NCI-H446 (cell line): Measurements from ENCODE around the gene PTPRCAP.
"Not testable (repeated sequence)": the region's sequence is repeated elsewhere in the genome, so short reads cannot be mapped to it uniquely, and the experiment has no call there.

Experiments used
- DNase-seq, 2 experiments: peaks; one replicate each; lab custom pipeline; 2025; lab: John Stamatoyannopoulos, UW

The PTPRCAP gene

GRCh38 chr11:67409261-67409666 is 28.2 kb downstream of the PTPRCAP start:
- no peak for DNase-seq

DNA sequence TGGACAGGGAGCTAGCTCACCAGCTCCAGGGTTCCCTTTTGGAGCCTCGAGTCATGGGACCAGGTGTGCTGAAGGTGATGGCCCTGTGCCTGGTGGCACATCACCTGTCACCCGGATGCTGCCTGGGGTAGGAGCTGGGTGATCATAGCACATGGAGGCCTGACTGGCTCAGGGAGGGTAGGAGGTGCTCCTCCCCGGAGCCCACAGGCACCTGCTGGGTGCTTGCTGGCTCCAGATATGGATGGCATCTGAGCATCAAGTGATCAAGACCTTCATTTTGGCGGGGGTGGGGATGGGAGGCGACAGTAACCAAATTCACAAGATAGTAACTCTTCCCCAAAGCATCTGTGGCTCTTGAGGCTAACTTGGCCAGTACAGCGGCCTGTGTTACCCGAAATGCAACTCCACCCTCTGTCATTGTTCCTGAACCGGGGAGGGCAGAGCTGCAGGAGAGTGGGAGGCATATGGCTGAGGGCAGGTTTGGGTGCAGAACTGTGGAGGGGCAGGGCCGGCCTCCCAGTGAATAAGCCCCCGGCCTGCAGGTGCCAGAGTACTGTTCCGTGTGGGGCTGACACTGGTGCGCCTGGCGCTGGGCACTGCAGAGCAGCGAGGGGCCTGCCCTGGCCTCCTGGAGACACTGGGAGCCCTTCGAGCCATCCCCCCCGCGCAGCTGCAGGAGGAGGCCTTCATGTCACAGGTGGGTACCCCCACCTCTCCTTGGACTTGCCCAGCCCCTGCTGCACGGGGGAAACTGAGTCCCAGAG is 28.9 kb downstream of the PTPRCAP start:
- no peak for DNase-seq

DNA sequence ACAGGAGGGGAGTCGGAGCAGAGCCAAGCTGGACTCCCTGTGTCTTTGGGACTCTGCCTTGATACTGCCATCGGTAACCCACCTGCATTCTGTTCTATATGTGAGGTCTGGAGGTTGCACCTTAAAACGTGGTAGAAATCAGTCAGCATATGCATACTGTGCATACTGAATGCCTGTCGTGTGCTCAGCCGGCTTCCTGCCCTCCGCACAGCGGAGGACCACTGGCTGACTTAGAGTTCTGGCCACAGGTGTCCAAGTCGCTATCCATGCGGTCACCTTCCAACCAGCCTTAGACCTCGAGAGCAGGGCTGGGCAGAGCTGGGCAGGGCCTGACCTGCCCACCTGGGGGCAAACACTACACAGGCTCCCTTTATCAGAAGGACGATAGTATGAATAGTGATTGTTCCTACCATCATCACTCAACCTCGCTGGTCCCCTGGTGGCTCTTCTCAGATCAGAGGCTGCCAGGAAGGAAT is 29.8 kb downstream of the PTPRCAP start:
- no peak for DNase-seq

DNA sequence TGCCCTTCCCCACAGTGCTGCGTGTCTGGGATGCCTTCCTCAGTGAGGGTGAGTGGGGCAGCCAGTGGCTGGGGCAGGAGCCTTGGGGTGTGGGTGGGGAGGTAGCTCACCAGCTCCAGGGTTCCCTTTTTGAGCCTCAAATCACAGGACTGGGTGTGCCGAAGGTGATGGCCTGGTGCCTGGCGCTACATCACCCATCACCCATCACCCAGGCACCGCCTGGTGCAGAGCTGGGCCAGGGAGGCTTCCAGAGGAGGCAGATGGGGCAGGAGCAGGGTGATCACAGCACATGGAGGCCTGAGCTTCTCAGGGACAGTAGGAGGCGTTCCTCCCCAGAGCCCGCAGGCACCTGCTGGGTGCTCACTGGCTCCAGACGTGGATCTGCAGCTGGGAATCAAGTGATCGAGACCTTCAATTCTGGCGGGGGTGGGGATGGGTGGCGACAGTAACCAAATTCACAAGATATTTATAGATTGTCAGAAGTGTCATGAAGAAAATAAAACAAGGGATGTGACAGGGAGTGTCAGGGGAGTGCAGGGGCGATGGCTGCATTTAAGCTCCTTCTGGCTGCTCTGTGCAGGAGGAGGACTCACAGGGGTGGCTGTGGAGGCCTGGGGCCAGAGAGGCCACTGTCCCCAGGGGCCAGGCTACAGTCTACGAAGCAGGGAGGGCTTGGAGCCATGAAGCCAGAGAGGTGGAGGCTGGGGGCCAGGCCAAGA is 30.4 kb downstream of the PTPRCAP start:
- no peak for DNase-seq

DNA sequence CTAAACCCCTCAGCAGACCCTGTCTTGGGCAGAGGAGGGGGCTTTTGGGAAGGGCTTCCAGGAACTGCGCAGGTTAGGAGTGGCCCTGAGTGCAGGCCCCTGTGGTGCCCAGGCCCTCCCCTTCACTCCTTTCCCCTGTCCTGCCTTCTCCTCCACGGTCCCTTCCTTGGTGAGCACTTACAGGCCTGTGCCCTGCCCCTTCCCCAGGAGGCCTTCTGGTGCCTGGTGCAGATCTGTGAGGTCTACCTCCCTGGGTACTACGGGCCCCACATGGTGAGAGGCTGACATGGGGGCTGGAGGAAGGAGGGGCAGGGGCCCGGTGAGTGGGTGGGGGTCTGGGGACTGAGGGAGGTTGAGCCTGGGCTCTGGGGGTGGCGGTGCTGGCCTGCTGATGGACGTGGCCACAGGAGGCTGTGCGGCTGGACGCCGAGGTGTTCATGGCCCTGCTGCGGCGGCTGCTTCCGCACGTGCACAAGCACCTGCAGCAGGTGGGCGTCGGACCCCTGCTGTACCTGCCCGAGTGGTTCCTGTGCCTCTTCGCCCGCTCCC is 31.0 kb downstream of the PTPRCAP start:
- no peak for DNase-seq

DNA sequence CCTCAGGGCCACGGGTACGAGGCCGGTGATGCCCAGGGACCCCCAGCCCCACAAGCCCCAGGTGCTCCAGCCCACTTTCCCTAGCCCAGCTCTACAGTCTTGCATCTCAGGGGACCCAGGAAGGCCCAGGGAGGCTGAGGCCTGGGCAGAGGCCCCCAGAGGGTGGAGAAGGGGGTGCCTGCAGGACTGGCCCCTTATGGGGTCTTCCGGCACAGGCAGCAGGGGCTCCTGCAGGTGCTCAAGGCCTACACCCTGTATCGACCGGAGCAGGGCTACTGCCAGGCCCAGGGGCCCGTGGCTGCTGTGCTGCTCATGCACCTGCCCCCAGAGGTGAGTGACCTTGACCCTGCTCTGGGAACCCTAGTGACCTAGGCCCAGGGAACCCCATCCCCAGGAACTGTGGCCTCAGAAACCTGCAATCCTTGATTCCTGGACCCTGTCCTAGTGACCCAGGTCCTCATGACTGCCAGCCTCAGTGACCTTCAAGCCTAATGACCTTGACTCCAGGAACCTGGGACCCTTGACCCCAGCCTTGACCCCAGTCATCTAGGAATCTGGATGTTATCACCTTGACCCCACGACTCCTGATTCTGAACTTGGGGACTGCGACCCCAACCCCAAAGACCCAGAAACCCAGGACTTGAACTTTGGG is 31.7 kb downstream of the PTPRCAP start:
- no peak for DNase-seq

DNA sequence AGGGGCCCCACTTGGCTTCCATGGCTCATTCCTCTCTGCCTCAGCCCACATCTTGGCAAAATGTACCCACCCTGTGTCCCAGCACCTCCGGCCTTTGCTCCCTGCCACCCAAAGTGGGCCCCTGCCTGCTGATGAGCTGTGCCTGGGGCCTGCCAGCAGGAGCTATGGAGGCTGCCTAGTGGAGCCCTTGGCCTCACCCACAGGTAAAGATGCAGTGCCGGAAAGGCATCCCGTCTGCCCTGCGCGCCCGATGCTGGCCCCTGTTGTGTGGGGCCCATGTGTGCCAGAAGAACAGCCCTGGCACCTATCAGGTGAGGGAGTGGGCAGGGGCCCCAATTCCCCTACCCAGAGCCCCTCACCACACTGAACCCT is 32.3 kb downstream of the PTPRCAP start:
- no peak for DNase-seq

DNA sequence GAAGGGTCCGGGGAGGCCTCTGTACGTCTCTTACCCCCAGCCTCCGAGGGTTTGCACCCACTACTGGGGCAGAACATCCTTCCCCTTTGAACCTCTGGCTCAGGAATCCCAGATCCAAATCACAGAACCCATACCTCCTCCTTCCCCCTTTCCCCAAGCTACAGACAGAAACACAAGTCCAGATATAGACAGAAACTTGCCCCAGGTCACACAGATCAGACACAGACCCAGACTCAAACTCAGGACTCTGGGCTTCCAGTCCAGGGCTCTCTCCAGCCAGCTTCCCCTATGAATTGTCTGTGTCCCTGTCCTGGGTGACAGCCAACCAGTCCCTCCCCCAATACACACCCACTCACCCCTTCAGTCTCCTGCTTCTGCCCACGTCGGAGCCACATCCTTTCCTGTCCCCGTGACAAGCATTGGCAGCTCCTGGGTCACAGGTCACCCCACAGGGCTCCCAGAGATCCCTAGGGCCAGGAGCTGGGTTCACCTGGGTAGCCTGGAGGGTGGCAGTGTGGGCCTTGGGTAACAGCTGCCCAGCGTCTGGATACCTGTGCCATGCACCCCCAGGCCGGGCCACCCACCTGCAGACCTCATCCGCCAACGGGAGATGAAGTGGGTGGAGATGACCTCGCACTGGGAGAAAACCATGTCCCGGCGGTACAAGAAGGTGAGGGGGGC is 32.8 kb downstream of the PTPRCAP start:
- no peak for DNase-seq

DNA sequence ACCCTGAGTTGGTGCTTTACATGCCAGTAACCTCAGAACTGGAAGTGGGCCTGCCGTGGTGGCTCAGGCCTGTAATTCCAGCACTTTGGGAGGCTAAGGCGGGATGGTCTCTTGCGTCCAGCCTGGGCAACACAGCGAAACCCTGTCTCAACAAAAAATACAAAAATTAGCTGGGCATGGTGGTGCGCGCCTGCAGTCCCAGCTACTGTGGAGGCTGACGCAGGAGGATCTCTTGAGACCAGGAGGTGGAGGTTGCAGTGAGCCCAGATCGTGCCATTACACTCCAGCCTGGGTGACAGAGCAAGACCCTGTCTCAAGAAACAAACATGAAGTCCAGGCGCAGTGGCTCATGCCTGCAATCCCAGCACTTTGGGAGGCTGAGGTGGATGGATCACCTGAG is 34.4 kb downstream of the PTPRCAP start:
- not testable (repeated sequence) for DNase-seq

DNA sequence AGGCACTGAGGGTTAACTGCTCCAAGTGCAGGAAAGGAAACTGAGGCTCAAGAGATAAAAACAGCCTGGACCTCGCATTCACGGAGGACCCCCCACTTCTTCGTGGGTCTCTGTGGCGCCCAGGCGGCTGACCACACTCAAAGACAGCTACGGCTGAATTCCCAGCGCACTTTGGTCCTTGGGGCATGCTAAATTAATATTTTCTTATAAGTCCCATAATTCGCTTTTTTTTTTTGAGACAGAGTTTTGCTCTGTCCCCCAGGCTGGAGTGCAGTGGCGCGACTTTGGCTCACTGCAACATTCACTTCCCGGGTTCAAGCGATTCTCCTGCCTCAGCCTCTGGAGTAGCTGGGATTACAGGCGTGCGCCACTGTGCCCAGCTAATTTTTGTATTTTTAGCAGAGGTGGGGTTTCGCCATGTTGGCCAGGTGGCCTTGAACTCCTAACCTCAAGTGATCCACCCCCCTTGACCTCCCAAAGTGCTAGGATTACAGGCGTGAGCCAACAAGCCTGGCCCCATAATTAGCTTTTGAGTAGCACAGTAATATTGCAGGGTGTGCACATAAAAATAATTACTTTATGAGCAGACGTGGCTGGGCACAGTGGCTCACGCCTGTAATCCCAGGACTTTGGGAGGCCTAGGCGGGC is 35.2 kb downstream of the PTPRCAP start:
- not testable (repeated sequence) for DNase-seq

DNA sequence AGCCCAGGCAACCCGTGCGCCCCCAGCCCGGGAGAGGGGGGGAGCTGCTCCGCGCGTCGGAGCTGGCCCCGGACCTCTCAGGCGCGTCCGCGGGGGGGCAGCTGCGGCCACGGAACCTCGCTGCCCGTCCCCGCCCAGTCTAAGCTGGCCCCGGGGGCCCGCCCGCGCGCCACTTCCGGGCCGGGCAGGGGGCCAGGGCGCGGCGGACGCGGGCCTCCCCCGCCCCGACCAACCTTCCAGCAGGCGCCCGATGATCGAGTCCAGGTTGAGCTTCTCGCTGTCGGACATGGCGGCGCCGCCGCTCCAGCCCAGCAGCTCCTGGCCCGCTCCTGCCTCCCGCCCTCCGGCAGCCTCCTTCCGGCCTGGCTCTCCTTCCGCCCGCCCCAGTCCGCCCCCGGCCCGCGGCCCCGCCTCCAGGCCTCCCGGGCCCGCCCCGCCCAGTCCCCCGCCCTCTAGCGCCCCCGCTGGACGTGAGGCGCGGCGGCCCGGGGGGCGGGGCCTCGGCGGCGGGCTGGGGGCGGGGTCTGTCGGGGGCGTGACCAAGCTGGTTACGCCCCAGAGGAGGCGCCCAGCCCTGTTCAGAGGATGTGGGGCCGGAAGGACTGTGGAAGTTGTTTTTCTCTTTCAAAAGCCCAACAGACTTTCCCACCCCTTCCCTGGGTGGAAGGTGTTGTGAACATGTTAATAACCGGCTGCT is 35.8 kb downstream of the PTPRCAP start, which contains the start of gene PPP1CA:
Gene PPP1CA, minus strand, starts transcription at position 364 of the 697 bp plus-strand sequence. Its CDS starts 76 bp downstream, at position 288.
- peak; percentile 88 to 92 for DNase-seq

GRCh38 chr11:67400942-67401494 is 36.5 kb downstream of the PTPRCAP start:
- no peak for DNase-seq

DNA sequence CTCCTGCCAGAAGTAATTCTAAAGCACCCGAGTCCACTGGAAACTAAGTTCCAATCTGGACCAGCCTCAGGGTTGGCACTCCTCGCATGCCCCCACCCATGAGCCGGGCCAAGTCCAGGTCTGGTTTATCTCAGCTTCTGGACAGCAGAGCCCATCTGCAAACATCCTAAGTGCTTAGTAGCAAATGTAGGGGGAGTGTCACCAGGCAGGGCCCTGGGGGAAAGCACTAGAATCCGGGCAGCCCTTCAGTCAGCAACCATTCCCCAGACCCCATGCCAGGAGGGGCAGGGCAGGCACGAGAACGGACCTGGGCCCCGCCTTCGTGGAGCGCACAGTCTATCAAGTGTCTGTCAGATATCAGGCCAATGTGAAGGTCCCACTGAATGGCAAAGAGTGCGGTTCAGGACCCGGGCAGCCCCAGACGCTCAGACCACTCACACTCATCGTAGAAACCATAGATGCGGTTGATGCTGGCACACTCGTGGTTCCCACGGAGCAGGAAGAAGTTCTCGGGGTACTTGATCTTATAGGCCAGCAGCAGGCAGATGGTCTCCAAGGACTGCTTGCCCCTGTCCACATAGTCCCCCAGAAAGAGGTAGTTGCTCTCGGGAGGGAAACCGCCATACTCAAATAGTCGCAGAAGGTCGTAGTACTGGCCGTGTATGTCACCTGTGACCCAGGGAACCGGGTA is 37.1 kb downstream of the PTPRCAP start:
- no peak for DNase-seq

GRCh38 chr11:67398661-67399563 is 38.6 kb downstream of the PTPRCAP start:
- DNase-seq, result no peak

DNA sequence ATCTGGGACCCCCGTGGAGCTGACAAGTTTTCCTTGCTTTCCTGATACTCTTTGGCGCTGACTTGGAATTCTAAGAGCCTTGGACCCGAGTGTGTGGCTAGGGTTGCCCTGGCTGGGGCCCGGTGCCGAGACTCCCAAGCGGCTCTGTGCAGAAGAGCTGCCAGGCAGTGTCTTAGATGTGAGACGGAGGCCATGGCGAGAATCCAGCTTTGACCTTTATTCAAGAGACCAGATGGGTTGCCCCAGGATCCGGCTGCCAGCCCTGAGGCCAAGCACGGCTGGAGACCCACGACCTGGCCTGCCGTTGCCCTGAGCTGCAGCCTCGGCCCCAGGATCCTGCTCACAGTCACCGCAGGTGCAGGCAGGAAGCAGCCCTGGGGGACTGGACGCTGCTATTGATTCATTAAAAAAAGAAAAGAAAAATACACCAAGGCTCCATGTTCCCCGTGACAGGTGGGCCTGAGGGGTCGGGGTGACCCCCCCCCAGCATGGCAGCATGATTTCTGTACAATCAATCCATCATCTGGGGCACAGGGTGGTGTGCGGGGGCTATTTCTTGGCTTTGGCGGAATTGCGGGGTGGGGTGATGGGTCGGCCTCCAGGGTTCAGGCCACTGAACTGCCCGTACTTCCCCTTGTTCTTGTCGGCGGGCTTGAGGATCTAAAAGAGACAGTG is 39.4 kb downstream of the PTPRCAP start:
- no peak for DNase-seq

GRCh38 chr11:67397536-67397935 is 39.9 kb downstream of the PTPRCAP start:
- DNase-seq, result no peak

GRCh38 chr11:67396587-67397389 is 40.7 kb downstream of the PTPRCAP start:
- no peak for DNase-seq
